GM23338 (cell line): ENCODE results near the gene SND1.

Experiments used
- CREB1 ChIP-seq: fragments of 250-450 bp; sonication (Bioruptor Pico); IDR thresholded peaks from 2 replicates; pipeline ENCODE4 v1.5.0; 2020; ENCODE audit warnings: low read depth, mild to moderate bottlenecking, moderate library complexity
- EZH2 ChIP-seq: fragments of 200-600 bp; sonication (generic); IDR thresholded peaks from one replicate; pipeline ENCODE4 v1.8.0; 2017; ENCODE audit warnings: antibody characterized with exemption, mild to moderate bottlenecking, low read depth; ENCODE audit not compliant: unreplicated experiment
- EZH2phosphoT487 ChIP-seq: fragments of 200-600 bp; sonication (generic); IDR thresholded peaks from one replicate; pipeline ENCODE4 v1.8.1; 2018; ENCODE audit warnings: antibody characterized with exemption; ENCODE audit not compliant: unreplicated experiment
- JUNB ChIP-seq: IDR thresholded peaks from one replicate; pipeline ENCODE4 v1.6.1; 2016; ENCODE audit warnings: antibody characterized with exemption; ENCODE audit not compliant: unreplicated experiment
- NANOG ChIP-seq: IDR thresholded peaks from 2 replicates; pipeline ENCODE4 v1.6.1; 2016; ENCODE audit warnings: antibody characterized with exemption, borderline replicate concordance
- POLR2AphosphoS5 ChIP-seq: IDR thresholded peaks from 2 replicates; pipeline ENCODE4 v1.6.1; 2016; ENCODE audit warnings: antibody characterized with exemption, low read depth
- STAT1 ChIP-seq: IDR thresholded peaks from one replicate; pipeline ENCODE4 v1.6.1; 2016; ENCODE audit warnings: antibody characterized with exemption; ENCODE audit not compliant: unreplicated experiment
- ZNF114 ChIP-seq: fragments of 250-450 bp; sonication (Bioruptor Pico); IDR thresholded peaks from 2 replicates; pipeline ENCODE4 v1.5.0; 2020; ENCODE audit warnings: mild to moderate bottlenecking, moderate library complexity
- ZNF331 ChIP-seq: fragments of 250-450 bp; sonication (Bioruptor Pico); IDR thresholded peaks from 2 replicates; pipeline ENCODE4 v1.5.0; 2020; ENCODE audit warnings: low read depth, mild to moderate bottlenecking, moderate library complexity
- TF ChIP-seq, protein P1 (sequence below), 2 experiments: fragments of 200-600 bp in 1 of 2; sonication (generic) in 1 of 2; conservative IDR thresholded peaks; 2 replicates each; pipeline versions ENCODE4 v1.5.1 to v1.6.1; 2016 to 2017; ENCODE audit warnings: antibody characterized with exemption in 2 of 2, low read depth in 2 of 2, mild to moderate bottlenecking in 2 of 2, moderate library complexity in 1 of 2
- TF ChIP-seq, protein P2 (sequence below): IDR thresholded peaks from one replicate; pipeline ENCODE4 v1.6.1; 2018; ENCODE audit warnings: antibody characterized with exemption; ENCODE audit not compliant: unreplicated experiment
- TF ChIP-seq, protein P3 (sequence below): fragments of 250-450 bp; sonication (Bioruptor Pico); IDR thresholded peaks from 2 replicates; pipeline ENCODE4 v1.5.0; 2020; ENCODE audit warnings: mild to moderate bottlenecking, moderate library complexity
- TF ChIP-seq, protein P4 (sequence below): IDR thresholded peaks from 2 replicates; pipeline ENCODE4 v1.6.1; 2016; ENCODE audit warnings: antibody characterized with exemption

DNA sequence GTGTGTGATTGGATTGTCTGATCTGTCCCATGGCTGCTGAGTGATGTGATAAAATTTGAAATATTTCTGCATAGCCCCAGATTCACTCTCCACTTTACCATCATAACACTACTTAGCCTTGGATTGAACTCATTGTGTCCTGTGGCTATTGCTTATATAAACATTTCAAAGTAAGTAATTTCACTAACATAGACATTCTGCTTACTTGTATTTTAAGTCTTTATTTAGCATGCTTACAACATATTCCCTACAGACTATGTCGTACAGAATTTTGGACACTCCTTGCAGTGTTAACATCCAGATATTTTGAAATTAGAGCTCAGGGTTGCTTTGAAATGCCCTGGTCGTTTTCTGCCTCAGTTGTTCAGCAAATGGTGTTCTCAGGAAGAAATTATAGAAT is 261.7 kb downstream of the SND1 start:
- TF ChIP-seq JUNB (no peak), EZH2phosphoT487 (no peak), EZH2 (no peak), NANOG (no peak), POLR2AphosphoS5 (no peak), ZNF331 (CRISPR knock-in tag) (no peak), ZNF114 (CRISPR knock-in tag) (no peak), STAT1 (no peak), CREB1 (CRISPR knock-in tag) (no peak)
- TF ChIP-seq, protein P1, sequence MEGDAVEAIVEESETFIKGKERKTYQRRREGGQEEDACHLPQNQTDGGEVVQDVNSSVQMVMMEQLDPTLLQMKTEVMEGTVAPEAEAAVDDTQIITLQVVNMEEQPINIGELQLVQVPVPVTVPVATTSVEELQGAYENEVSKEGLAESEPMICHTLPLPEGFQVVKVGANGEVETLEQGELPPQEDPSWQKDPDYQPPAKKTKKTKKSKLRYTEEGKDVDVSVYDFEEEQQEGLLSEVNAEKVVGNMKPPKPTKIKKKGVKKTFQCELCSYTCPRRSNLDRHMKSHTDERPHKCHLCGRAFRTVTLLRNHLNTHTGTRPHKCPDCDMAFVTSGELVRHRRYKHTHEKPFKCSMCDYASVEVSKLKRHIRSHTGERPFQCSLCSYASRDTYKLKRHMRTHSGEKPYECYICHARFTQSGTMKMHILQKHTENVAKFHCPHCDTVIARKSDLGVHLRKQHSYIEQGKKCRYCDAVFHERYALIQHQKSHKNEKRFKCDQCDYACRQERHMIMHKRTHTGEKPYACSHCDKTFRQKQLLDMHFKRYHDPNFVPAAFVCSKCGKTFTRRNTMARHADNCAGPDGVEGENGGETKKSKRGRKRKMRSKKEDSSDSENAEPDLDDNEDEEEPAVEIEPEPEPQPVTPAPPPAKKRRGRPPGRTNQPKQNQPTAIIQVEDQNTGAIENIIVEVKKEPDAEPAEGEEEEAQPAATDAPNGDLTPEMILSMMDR (conservative IDR thresholded peaks at IDR 0.05; ENCODE audit: low read depth in 2 of 2), result no peak
- TF ChIP-seq, protein P2, sequence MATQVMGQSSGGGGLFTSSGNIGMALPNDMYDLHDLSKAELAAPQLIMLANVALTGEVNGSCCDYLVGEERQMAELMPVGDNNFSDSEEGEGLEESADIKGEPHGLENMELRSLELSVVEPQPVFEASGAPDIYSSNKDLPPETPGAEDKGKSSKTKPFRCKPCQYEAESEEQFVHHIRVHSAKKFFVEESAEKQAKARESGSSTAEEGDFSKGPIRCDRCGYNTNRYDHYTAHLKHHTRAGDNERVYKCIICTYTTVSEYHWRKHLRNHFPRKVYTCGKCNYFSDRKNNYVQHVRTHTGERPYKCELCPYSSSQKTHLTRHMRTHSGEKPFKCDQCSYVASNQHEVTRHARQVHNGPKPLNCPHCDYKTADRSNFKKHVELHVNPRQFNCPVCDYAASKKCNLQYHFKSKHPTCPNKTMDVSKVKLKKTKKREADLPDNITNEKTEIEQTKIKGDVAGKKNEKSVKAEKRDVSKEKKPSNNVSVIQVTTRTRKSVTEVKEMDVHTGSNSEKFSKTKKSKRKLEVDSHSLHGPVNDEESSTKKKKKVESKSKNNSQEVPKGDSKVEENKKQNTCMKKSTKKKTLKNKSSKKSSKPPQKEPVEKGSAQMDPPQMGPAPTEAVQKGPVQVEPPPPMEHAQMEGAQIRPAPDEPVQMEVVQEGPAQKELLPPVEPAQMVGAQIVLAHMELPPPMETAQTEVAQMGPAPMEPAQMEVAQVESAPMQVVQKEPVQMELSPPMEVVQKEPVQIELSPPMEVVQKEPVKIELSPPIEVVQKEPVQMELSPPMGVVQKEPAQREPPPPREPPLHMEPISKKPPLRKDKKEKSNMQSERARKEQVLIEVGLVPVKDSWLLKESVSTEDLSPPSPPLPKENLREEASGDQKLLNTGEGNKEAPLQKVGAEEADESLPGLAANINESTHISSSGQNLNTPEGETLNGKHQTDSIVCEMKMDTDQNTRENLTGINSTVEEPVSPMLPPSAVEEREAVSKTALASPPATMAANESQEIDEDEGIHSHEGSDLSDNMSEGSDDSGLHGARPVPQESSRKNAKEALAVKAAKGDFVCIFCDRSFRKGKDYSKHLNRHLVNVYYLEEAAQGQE, result no peak
- TF ChIP-seq, protein P3, sequence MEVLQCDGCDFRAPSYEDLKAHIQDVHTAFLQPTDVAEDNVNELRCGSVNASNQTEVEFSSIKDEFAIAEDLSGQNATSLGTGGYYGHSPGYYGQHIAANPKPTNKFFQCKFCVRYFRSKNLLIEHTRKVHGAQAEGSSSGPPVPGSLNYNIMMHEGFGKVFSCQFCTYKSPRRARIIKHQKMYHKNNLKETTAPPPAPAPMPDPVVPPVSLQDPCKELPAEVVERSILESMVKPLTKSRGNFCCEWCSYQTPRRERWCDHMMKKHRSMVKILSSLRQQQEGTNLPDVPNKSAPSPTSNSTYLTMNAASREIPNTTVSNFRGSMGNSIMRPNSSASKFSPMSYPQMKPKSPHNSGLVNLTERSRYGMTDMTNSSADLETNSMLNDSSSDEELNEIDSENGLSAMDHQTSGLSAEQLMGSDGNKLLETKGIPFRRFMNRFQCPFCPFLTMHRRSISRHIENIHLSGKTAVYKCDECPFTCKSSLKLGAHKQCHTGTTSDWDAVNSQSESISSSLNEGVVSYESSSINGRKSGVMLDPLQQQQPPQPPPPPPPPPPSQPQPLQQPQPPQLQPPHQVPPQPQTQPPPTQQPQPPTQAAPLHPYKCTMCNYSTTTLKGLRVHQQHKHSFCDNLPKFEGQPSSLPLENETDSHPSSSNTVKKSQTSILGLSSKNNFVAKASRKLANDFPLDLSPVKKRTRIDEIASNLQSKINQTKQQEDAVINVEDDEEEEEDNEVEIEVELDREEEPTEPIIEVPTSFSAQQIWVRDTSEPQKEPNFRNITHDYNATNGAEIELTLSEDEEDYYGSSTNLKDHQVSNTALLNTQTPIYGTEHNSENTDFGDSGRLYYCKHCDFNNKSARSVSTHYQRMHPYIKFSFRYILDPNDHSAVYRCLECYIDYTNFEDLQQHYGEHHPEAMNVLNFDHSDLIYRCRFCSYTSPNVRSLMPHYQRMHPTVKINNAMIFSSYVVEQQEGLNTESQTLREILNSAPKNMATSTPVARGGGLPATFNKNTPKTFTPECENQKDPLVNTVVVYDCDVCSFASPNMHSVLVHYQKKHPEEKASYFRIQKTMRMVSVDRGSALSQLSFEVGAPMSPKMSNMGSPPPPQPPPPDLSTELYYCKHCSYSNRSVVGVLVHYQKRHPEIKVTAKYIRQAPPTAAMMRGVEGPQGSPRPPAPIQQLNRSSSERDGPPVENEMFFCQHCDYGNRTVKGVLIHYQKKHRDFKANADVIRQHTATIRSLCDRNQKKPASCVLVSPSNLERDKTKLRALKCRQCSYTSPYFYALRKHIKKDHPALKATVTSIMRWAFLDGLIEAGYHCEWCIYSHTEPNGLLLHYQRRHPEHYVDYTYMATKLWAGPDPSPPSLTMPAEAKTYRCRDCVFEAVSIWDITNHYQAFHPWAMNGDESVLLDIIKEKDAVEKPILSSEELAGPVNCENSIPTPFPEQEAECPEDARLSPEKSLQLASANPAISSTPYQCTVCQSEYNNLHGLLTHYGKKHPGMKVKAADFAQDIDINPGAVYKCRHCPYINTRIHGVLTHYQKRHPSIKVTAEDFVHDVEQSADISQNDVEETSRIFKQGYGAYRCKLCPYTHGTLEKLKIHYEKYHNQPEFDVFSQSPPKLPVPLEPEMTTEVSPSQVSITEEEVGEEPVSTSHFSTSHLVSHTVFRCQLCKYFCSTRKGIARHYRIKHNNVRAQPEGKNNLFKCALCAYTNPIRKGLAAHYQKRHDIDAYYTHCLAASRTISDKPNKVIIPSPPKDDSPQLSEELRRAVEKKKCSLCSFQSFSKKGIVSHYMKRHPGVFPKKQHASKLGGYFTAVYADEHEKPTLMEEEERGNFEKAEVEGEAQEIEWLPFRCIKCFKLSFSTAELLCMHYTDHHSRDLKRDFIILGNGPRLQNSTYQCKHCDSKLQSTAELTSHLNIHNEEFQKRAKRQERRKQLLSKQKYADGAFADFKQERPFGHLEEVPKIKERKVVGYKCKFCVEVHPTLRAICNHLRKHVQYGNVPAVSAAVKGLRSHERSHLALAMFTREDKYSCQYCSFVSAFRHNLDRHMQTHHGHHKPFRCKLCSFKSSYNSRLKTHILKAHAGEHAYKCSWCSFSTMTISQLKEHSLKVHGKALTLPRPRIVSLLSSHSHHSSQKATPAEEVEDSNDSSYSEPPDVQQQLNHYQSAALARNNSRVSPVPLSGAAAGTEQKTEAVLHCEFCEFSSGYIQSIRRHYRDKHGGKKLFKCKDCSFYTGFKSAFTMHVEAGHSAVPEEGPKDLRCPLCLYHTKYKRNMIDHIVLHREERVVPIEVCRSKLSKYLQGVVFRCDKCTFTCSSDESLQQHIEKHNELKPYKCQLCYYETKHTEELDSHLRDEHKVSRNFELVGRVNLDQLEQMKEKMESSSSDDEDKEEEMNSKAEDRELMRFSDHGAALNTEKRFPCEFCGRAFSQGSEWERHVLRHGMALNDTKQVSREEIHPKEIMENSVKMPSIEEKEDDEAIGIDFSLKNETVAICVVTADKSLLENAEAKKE (CRISPR knock-in tag), result no peak
- TF ChIP-seq, protein P4, sequence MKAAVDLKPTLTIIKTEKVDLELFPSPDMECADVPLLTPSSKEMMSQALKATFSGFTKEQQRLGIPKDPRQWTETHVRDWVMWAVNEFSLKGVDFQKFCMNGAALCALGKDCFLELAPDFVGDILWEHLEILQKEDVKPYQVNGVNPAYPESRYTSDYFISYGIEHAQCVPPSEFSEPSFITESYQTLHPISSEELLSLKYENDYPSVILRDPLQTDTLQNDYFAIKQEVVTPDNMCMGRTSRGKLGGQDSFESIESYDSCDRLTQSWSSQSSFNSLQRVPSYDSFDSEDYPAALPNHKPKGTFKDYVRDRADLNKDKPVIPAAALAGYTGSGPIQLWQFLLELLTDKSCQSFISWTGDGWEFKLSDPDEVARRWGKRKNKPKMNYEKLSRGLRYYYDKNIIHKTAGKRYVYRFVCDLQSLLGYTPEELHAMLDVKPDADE, result no peak
